ENCODE data around the gene APAF1. TPM values are rescaled to one million over a fixed set of nuclear protein-coding genes. Genes with fewer than 3 reads are reported as not detected.
A peak's percentile ranks its signal among the peaks of the same experiment; 100 is the strongest.
"Not testable (repeated sequence)": the region's sequence is repeated elsewhere in the genome, so short reads cannot be mapped to it uniquely, and the experiment has no call there.

Gene APAF1
- total RNA-seq, 1 donor from 2014 or later = 45.9 TPM

DNA sequence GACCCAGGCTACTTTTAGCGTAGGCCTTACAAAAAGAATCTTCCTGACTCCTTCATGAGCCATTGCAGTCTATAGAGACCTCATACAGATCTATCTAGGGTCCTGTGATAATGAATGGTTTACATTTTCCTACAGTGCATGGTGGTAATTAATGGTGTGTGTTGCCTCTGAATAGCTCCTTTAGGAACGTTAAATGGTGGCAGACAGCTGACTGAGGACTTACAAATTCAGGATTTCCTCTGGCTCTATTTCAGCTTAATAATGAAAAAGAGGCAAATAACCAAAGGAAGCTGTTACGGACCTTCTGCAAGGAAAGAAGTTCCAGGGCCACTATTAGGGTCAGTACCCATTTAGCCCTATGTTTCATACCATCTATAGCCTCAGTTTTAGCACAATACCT is 5.6 kb upstream of the APAF1 start:
- DNase-seq (ENCODE audit: low spot score) = no peak
- Mint-ChIP-seq H3K4me1 (ENCODE audit: unreplicated experiment) (peaks cover 8% of the 10 kb centered on the region), H3K9me3 (ENCODE audit: unreplicated experiment) (no peaks in the 10 kb centered on the region), H3K36me3 (ENCODE audit: low read depth, unreplicated experiment) (no peaks in the 10 kb centered on the region), H3K27me3 (ENCODE audit: unreplicated experiment) (no peaks in the 10 kb centered on the region), H3K4me3 (ENCODE audit: unreplicated experiment) (no peak overlapping the region), H3K27ac (ENCODE audit: unreplicated experiment) (no peak overlapping the region)
- TF ChIP-seq, protein P1, sequence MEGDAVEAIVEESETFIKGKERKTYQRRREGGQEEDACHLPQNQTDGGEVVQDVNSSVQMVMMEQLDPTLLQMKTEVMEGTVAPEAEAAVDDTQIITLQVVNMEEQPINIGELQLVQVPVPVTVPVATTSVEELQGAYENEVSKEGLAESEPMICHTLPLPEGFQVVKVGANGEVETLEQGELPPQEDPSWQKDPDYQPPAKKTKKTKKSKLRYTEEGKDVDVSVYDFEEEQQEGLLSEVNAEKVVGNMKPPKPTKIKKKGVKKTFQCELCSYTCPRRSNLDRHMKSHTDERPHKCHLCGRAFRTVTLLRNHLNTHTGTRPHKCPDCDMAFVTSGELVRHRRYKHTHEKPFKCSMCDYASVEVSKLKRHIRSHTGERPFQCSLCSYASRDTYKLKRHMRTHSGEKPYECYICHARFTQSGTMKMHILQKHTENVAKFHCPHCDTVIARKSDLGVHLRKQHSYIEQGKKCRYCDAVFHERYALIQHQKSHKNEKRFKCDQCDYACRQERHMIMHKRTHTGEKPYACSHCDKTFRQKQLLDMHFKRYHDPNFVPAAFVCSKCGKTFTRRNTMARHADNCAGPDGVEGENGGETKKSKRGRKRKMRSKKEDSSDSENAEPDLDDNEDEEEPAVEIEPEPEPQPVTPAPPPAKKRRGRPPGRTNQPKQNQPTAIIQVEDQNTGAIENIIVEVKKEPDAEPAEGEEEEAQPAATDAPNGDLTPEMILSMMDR (IDR thresholded peaks at IDR 0.05; ENCODE audit: unreplicated experiment) = no peak

- not testable (repeated sequence) for H3K9me3 Mint-ChIP-seq (ENCODE audit: unreplicated experiment); H3K36me3 Mint-ChIP-seq (ENCODE audit: low read depth, unreplicated experiment); DNase-seq (ENCODE audit: low spot score); H3K27ac Mint-ChIP-seq (ENCODE audit: unreplicated experiment); H3K27me3 Mint-ChIP-seq (ENCODE audit: unreplicated experiment)
- peaks cover 11% of the 10 kb centered on the region for H3K4me1 Mint-ChIP-seq (ENCODE audit: unreplicated experiment)
- peak overlapping the region; percentile 98 for H3K4me3 Mint-ChIP-seq (ENCODE audit: unreplicated experiment)
Measured at GRCh38 chr12:98642801-98643200, 2.3 kb upstream of the APAF1 start.

DNA sequence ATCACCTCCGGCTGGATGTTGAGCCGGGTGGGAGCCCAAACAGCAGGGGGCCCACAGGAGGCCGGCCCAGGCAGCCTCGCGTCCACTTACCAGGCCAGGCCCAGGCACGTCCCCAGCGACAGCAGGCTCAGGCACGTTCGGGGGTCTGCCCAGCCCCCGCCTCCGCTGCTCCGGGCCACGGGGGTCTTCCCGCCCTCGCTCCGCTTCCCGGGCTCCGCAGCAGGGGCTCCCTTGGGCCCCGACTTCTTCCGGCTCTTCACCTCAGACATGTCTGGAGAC is 718 bp upstream of the APAF1 start:
- Mint-ChIP-seq H3K9me3 (ENCODE audit: unreplicated experiment) (no peaks in the 10 kb centered on the region), H3K4me3 (ENCODE audit: unreplicated experiment) (peak overlapping the region; percentile 98), H3K36me3 (ENCODE audit: low read depth, unreplicated experiment) (peaks cover 2% of the 10 kb centered on the region), H3K27ac (ENCODE audit: unreplicated experiment) (peak overlapping the region; percentile 84), H3K4me1 (ENCODE audit: unreplicated experiment) (peaks cover 13% of the 10 kb centered on the region), H3K27me3 (ENCODE audit: unreplicated experiment) (no peaks in the 10 kb centered on the region)
- TF ChIP-seq, protein P1 (IDR thresholded peaks at IDR 0.05; ENCODE audit: unreplicated experiment) = no peak
- DNase-seq (ENCODE audit: low spot score) = peak; percentile 69

DNA sequence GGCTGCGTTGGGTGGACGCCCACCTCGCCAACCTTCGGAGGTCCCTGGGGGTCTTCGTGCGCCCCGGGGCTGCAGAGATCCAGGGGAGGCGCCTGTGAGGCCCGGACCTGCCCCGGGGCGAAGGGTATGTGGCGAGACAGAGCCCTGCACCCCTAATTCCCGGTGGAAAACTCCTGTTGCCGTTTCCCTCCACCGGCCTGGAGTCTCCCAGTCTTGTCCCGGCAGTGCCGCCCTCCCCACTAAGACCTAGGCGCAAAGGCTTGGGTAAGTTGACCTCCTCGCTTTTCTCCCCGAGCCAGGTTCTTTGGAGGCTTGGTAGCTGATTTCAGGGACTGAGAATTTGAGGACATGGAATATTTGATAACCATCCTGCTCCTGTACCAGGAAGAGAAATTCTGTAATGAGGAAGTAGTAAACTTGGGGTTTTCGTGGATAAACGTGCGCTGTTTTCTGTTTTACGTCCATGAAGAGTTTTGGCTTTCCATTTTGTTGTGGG is 530 bp downstream of the APAF1 start:
- Mint-ChIP-seq H3K27ac (ENCODE audit: unreplicated experiment) (peak overlapping the region; percentile 81), H3K4me1 (ENCODE audit: unreplicated experiment) (peaks cover 15% of the 10 kb centered on the region), H3K9me3 (ENCODE audit: unreplicated experiment) (no peaks in the 10 kb centered on the region), H3K27me3 (ENCODE audit: unreplicated experiment) (no peaks in the 10 kb centered on the region), H3K4me3 (ENCODE audit: unreplicated experiment) (peak overlapping the region; percentile 98), H3K36me3 (ENCODE audit: low read depth, unreplicated experiment) (peaks cover 11% of the 10 kb centered on the region)
- TF ChIP-seq, protein P1 (IDR thresholded peaks at IDR 0.05; ENCODE audit: unreplicated experiment) = no peak
- no peak for DNase-seq (ENCODE audit: low spot score)

GRCh38 chr12:98646294-98647090 is 1.4 kb downstream of the APAF1 start:
- peaks cover 19% of the 10 kb centered on the region for H3K36me3 Mint-ChIP-seq (ENCODE audit: low read depth, unreplicated experiment)
- TF ChIP-seq, protein P1 (IDR thresholded peaks at IDR 0.05; ENCODE audit: unreplicated experiment) = no peak

More at GRCh38 chr12:98646294-98647090, 1.4 kb downstream of the APAF1 start:
- Mint-ChIP-seq H3K27me3 (ENCODE audit: unreplicated experiment) (peaks cover 2% of the 10 kb centered on the region), H3K9me3 (ENCODE audit: unreplicated experiment) (no peaks in the 10 kb centered on the region), H3K27ac (ENCODE audit: unreplicated experiment) (peak overlapping the region; percentile 14), H3K4me3 (ENCODE audit: unreplicated experiment) (peak overlapping the region; percentile 98), H3K4me1 (ENCODE audit: unreplicated experiment) (peaks cover 15% of the 10 kb centered on the region)
- no peak for DNase-seq (ENCODE audit: low spot score)
